Measurements from ENCODE around the gene MROH8.
"Not testable (repeated sequence)": the region's sequence is repeated elsewhere in the genome, so short reads cannot be mapped to it uniquely, and the experiment has no call there.

Gene MROH8

GRCh38 chr20:37077009-37077408, 102.3 kb downstream of the MROH8 start:
- DNase-seq, result no peak

DNA sequence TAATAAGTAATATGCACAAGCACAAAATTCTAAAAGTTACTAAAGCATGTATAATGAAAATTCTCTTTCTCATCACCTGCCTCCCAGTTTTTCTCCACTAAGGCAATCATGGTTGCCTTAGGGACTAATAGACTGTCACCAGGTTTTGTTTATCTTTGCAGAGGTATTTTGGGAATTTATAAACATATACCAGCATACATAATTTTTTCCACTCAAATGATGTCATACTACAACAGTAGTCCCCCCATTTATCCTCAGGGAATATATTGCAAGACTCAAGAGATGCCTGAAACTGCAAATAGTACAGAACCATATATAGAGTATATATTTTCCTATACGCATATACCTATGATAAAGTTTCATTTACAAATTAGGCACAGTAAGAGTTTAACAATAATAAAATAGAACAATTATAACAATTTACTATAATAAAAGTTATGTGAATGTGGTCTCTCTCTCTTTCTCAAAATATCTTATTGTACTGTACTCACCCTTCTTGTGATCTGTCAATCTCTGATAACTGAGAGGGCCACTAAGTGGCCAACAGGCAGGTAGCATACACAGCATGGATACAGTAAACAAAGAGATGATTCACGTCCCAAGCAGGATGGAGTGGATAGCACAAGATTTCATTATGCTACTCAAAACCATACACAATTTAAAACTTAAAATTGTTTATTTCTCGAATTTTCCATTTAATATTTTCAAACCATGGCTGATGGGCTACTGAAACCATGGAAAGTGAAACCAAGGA, 103.2 kb downstream of the MROH8 start:
- DNase-seq, result no peak

DNA sequence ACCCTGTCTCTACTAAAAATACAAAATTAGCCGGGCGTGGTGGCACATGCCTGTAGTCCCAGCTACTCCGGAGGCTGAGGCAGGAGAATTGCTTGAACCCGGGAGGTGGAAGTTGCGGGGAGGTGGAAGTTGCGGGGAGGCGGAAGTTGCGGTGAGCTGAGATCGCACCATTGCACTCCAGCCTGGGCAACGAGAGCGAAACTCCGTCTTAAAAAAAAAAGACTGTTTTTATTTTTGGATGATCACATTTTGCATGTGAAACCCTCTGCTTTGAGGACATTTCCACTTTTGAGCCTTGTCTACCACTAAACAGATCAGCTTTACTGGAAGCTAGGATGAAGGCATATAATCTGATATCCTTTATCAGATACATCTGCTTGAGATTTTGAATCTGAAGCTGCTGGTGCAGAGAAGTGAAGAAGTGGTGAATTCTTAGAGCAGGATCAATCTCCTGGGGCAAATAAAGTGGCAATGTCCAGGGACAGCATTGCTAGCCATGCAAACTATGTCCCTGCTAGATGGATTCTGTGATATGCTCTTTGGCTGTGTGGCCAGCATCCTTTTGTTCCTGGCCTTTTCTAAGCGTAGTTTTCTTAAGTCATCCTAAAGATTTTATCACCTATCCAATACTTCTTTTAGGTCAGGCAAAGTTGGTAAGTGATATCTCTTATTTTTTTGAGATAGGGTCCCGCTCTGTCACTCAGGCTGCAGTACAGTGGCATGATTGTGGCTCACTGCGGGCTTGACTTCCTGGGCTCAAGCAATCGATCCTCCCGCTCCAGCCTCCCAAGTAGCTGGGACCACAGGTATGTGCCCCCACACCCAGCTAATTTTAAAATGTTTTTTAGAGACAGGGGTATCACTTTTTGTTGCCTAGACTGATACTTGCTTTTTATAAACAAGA, 106.8 kb downstream of the MROH8 start:
- no peak for DNase-seq

DNA sequence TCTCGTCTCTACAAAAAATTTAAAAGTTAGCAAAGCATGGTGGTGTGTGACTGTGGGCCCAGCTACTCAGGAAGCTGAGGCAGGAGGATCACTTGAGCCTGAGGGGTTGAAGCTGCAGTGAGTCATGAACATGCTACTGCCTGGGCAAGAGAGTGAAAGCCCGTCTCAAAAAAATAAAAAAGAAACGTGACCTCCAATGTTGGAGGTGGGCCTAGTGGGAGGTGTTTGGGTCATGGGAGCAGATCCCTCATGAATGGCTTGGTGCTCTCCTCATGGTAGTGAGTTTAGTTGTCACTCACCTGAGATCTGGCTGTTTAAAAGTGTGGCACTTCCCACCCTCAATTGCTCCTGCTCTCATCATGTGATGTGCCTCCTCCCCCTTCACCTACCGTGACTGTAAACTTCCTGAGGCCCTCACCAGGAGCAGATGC, 107.9 kb downstream of the MROH8 start:
- peak; percentile 13 for DNase-seq

DNA sequence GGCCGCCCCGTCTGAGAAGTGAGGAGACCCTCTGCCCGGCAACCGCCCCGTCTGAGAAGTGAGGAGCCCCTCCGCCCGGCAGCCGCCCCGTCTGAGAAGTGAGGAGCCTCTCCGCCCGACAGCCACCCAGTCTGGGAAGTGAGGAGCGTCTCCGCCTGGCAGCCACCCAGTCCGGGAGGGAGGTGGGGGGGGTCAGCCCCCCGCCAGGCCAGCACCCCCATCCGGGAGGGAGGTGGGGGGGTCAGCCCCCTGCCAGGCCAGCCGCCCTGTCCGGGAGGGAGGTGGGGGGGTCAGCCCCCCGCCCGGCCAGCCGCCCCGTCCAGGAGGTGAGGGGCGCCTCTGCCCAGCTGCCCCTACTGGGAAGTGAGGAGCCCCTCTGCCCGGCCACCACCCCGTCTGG, 109.8 kb downstream of the MROH8 start:
- DNase-seq, result not testable (repeated sequence)

- no peak for DNase-seq
These were observed 113.2 kb downstream of the MROH8 start for GRCh38 chr20:37066168-37066567.

- DNase-seq, result no peak
These were observed 124.1 kb downstream of the MROH8 start for GRCh38 chr20:37055276-37055675.

GRCh38 chr20:37053230-37053950, 126.0 kb downstream of the MROH8 start:
- DNase-seq, result no peak

Data from fibroblast of skin of right quadriceps (primary cell).